GM10248 (cell line): Measurements from ENCODE around the gene HPS3.
A peak's percentile ranks its signal among the peaks of the same experiment; 100 is the strongest.
"Not testable (repeated sequence)": the region's sequence is repeated elsewhere in the genome, so short reads cannot be mapped to it uniquely, and the experiment has no call there.

ENCODE experiments used
- CTCF ChIA-PET: fragments of 300-600 bp; sonication (Branson Sonifier 250); formaldehyde crosslinking; extraction: SDS; loops from one replicate; lab custom pipeline; 2021; ENCODE audit warnings: antibody characterized with exemption; lab: Yijun Ruan, JAX
- POLR2A ChIA-PET: fragments of 350-650 bp; sonication (Branson Sonifier 250); formaldehyde crosslinking; extraction: SDS; loops from one replicate; lab custom pipeline; 2020; ENCODE audit warnings: antibody characterized with exemption; lab: Yijun Ruan, JAX
- DNase-seq: peaks from one replicate; pipeline ENCODE4 v3.0.0; 2012; ENCODE audit errors: extremely low spot score
- CTCF ChIP-seq: IDR thresholded peaks from 2 replicates; pipeline ENCODE4 v1.5.1; 2012; ENCODE audit warnings: mild to moderate bottlenecking, low read depth; ENCODE audit errors: extremely low read depth, missing control alignments, control extremely low read depth

HPS3 gene

GRCh38 chr3:149188494-149188893 lies 59.1 kb downstream of the HPS3 start:
- no peak for TF ChIP-seq CTCF
- POLR2A ChIA-PET, result no interaction called here
- no peak for DNase-seq
- CTCF ChIA-PET, result interaction anchor here (1.0 to 1.9 kb wide), 2 partner anchors 9 to 42 kb away, joined by 4 read pairs; no protein-coding TSS in a partner anchor

DNA sequence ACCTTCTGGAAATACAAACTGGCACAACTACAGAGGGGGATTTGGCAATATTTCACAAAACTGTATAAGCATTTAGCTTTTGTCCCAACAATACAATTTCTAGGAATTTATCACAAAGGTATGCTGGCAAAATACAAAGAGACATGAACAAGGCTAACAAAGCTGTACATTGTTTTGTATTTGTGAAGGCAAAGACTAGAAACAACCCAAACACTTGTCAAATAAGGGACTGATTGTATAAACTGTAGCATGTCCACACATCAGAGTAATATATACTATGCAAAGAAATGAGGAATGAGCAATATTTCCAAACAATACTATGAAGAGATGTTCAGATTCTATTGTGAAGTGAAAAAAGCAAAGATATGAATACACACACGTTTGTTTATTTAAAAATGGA lies 65.8 kb downstream of the HPS3 start:
- no peak for TF ChIP-seq CTCF
- DNase-seq, result no peak
- ChIA-PET POLR2A (no interaction called here), CTCF (no interaction called here)

GRCh38 chr3:149196805-149197592 lies 67.6 kb downstream of the HPS3 start:
- POLR2A ChIA-PET, DNase-seq, CTCF ChIA-PET: not testable (repeated sequence)

GRCh38 chr3:149197669-149198068 lies 68.2 kb downstream of the HPS3 start:
- DNase-seq, result no peak
- CTCF ChIA-PET, result no interaction called here
- POLR2A ChIA-PET, result no interaction called here
- no peak for TF ChIP-seq CTCF

DNA sequence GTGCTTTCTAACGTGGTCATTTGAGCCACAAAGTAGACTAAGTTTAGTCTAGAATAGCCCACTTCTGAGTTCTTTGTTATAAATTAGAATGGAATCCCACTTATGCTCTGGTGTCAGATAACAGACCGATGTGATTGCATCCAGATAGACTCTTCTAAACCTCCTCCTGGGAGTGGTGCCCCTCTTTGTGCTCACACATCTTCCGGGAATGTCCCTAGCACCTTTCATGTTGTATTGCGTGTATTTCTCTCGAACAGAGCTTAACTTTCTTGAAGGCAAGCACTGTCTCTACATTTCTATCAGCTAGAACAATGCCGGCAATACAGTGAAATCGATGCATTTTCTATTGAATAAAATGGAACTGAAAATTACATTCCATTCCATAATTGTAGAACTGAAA lies 69.2 kb downstream of the HPS3 start:
- no peak for DNase-seq
- ChIA-PET CTCF (no interaction called here), POLR2A (no interaction called here)
- TF ChIP-seq CTCF, result no peak

- TF ChIP-seq CTCF, result no peak
- ChIA-PET CTCF (no interaction called here), POLR2A (no interaction called here)
- no peak for DNase-seq
Observed at GRCh38 chr3:149199474-149199873, 70.0 kb downstream of the HPS3 start.

DNA sequence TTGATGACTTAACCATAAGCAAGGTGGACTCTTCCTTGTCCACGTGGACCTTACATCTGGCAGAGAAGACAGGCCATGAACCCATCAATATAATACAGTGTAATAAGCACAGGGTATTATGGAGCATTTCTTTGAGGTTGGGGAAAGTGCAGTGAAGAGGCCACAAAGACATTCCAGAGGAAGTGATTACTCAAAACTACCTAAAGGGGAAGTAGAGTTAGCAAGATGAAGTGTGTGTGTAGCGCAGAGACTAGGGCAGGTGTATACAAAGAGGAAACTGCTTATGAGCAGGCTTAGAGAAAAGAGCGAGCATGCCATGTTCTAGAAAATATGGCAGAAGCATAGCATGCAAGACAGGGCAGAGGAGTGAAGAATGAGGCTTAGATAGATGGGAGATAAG lies 74.3 kb downstream of the HPS3 start:
- no peak for TF ChIP-seq CTCF
- ChIA-PET POLR2A (no interaction called here), CTCF (interaction anchor here (1.3 kb wide), 1 partner anchor 70 kb away, joined by 3 read pairs; no protein-coding TSS in a partner anchor)
- peak; percentile 54 for DNase-seq
